ENCODE results near the gene DESI1. TPM values are rescaled to one million over a fixed set of nuclear protein-coding genes. Genes with fewer than 3 reads are reported as not detected.

DESI1 gene
- total and polyA plus RNA-seq, 8 donors, result 21.8 to 42.9 (median 27.1) TPM

Other genes with a start within 250 kb of the DESI1 start
- gene TEF, start 239.1 kb downstream of the DESI1 start, total RNA-seq, result 10 to 100 TPM; 10.2 to 17.3 TPM
- 10 to 100 TPM; 10.7 to 16.8 (median 12.1) TPM for gene TEF, start 239.1 kb downstream of the DESI1 start, polyA plus RNA-seq (ENCODE audit: insufficient read length in 6 of 6)
- gene TOB2, start 174.2 kb downstream of the DESI1 start, total RNA-seq, result 10 to 100 TPM; 38.9 to 47.8 TPM
- 10 to 100 TPM; 40.5 to 62.6 (median 52.4) TPM for gene TOB2, start 174.2 kb downstream of the DESI1 start, polyA plus RNA-seq (ENCODE audit: insufficient read length in 6 of 6)
- 10 to 100 TPM; 30.3 to 35.5 TPM for gene PHF5A, start 152.4 kb downstream of the DESI1 start, total RNA-seq
- gene PHF5A, start 152.4 kb downstream of the DESI1 start, polyA plus RNA-seq (ENCODE audit: insufficient read length in 6 of 6), result 10 to 100 TPM; 44.9 to 54.7 (median 46.7) TPM
- 10 to 100 TPM; 85.3 to 91.8 TPM for gene ACO2, start 151.9 kb downstream of the DESI1 start, total RNA-seq
- 10 to 100 TPM; 51.0 to 66.1 (median 56.6) TPM for gene ACO2, start 151.9 kb downstream of the DESI1 start, polyA plus RNA-seq (ENCODE audit: insufficient read length in 6 of 6)
- 10 to 100 TPM; 31.3 to 55.4 TPM for gene POLR3H, start 76.6 kb downstream of the DESI1 start, total RNA-seq
- 10 to 100 TPM; 26.6 to 36.2 (median 30.6) TPM for gene POLR3H, start 76.6 kb downstream of the DESI1 start, polyA plus RNA-seq (ENCODE audit: insufficient read length in 6 of 6)
- gene CSDC2, start 60.0 kb downstream of the DESI1 start, total RNA-seq, result 1 to 10 TPM; 5.1 to 5.5 TPM
- 1 to 10 TPM; 3.6 to 6.3 (median 4.0) TPM for gene CSDC2, start 60.0 kb downstream of the DESI1 start, polyA plus RNA-seq (ENCODE audit: insufficient read length in 6 of 6)
- 10 to 100 TPM; 36.5 to 46.0 TPM for gene PMM1, start 31.2 kb downstream of the DESI1 start, total RNA-seq
- gene PMM1, start 31.2 kb downstream of the DESI1 start, polyA plus RNA-seq (ENCODE audit: insufficient read length in 6 of 6), result 10 to 100 TPM; 46.8 to 56.7 (median 52.3) TPM
- 100 to 1,000 TPM; 176 to 214 TPM for gene XRCC6, start 252 bp upstream of the DESI1 start, total RNA-seq
- gene XRCC6, start 252 bp upstream of the DESI1 start, polyA plus RNA-seq (ENCODE audit: insufficient read length in 6 of 6), result 100 to 1,000 TPM; 326 to 363 (median 345) TPM
- 100 to 1,000 TPM; 112 to 126 TPM for gene SNU13, start 67.8 kb upstream of the DESI1 start, total RNA-seq
- 100 to 1,000 TPM; 102 to 136 (median 113) TPM for gene SNU13, start 67.8 kb upstream of the DESI1 start, polyA plus RNA-seq (ENCODE audit: insufficient read length in 6 of 6)
- 1 to 10 TPM; 3.9 to 7.9 TPM for gene MEI1, start 78.5 kb upstream of the DESI1 start, total RNA-seq
- gene MEI1, start 78.5 kb upstream of the DESI1 start, polyA plus RNA-seq (ENCODE audit: insufficient read length in 6 of 6), result 1 to 10 TPM; 1.5 to 3.5 (median 3.1) TPM
- 10 to 100 TPM in 1 of 2 donors, 1 to 10 TPM in 1; 9.7 to 14.1 TPM for gene CCDC134, start 179.6 kb upstream of the DESI1 start, total RNA-seq
- gene CCDC134, start 179.6 kb upstream of the DESI1 start, polyA plus RNA-seq (ENCODE audit: insufficient read length in 6 of 6), result 10 to 100 TPM in 2 of 6 donors, 1 to 10 TPM in 4; 7.9 to 10.5 (median 9.8) TPM
- gene SREBF2, start 212.1 kb upstream of the DESI1 start, total RNA-seq, result 100 to 1,000 TPM; 130 to 162 TPM
- 100 to 1,000 TPM in 1 of 6 donors, 10 to 100 TPM in 5; 49.2 to 100 (median 69.2) TPM for gene SREBF2, start 212.1 kb upstream of the DESI1 start, polyA plus RNA-seq (ENCODE audit: insufficient read length in 6 of 6)